Liver (tissue), 9 donors: Measurements from ENCODE around the gene ERC1. TPM values are rescaled to one million over a fixed set of nuclear protein-coding genes. Genes with fewer than 3 reads are reported as not detected.

Experiments used
- DNase-seq: peaks from one replicate; pipeline ENCODE4 v3.0.0-alpha.2; 2017; ENCODE audit warnings: low spot score
- H3K27ac ChIP-seq, 2 donors: one replicate each; pipeline ENCODE4 v1.7.0; 2013; ENCODE audit warnings: inconsistent platforms in 2 of 2, low read length in 2 of 2, control low read depth in 1 of 2, low read depth in 1 of 2, mild to moderate bottlenecking in 1 of 2
- H3K27me3 ChIP-seq, 4 donors: one replicate each; pipeline versions ENCODE4 v1.6.1 to v1.7.0; 2013; ENCODE audit warnings: low read length in 3 of 4, inconsistent platforms in 1 of 4, mild to moderate bottlenecking in 1 of 4, moderate library complexity in 1 of 4; ENCODE audit not compliant: control insufficient read depth in 4 of 4, insufficient read depth in 4 of 4
- H3K36me3 ChIP-seq, 4 donors: one replicate each; pipeline versions ENCODE4 v1.6.1 to v1.7.0; 2013; ENCODE audit warnings: low read length in 3 of 4, mild to moderate bottlenecking in 3 of 4, low read depth in 1 of 4, moderate library complexity in 1 of 4; ENCODE audit not compliant: control insufficient read depth in 4 of 4, insufficient read depth in 3 of 4
- H3K4me1 ChIP-seq, 4 donors: one replicate each; pipeline versions ENCODE4 v1.6.1 to v1.7.0; 2013; ENCODE audit warnings: low read length in 3 of 4, mild to moderate bottlenecking in 3 of 4, moderate library complexity in 1 of 4; ENCODE audit not compliant: control insufficient read depth in 4 of 4, insufficient read depth in 4 of 4
- H3K4me3 ChIP-seq, 3 donors: one replicate each; pipeline versions ENCODE4 v1.6.1 to v1.7.0; 2013; ENCODE audit warnings: low read length in 3 of 3, control low read depth in 1 of 3, low read depth in 1 of 3, mild to moderate bottlenecking in 1 of 3
- H3K9ac ChIP-seq, 2 donors: one replicate each; pipeline ENCODE4 v1.7.0; 2013; ENCODE audit warnings: low read length in 2 of 2, mild to moderate bottlenecking in 2 of 2, moderate library complexity in 2 of 2, control low read depth in 1 of 2, low read depth in 1 of 2
- H3K9me3 ChIP-seq, 4 donors: one replicate each; pipeline versions ENCODE4 v1.6.1 to v1.7.0; 2013; ENCODE audit warnings: low read length in 3 of 4; ENCODE audit not compliant: control insufficient read depth in 4 of 4
- CTCF ChIP-seq: fragments of 150-350 bp; IDR thresholded peaks from 2 replicates; pipeline ENCODE4 v1.5.1; 2017; ENCODE audit warnings: improper control_type of control experiment, low read depth, low read length; ENCODE audit not compliant: missing input control
- FOXA2 ChIP-seq: IDR thresholded peaks from 2 replicates; pipeline ENCODE4 v1.6.1; 2016; ENCODE audit warnings: antibody characterized with exemption
- GABPA ChIP-seq, 2 donors: IDR thresholded peaks in 1 of 2; conservative IDR thresholded peaks in 1 of 2; 2 replicates each; pipeline ENCODE4 v1.6.1; 2016; ENCODE audit warnings: antibody characterized with exemption in 2 of 2, mild to moderate bottlenecking in 1 of 2, moderate library complexity in 1 of 2
- HNF4A ChIP-seq, 2 donors: conservative IDR thresholded peaks; 2 replicates each; pipeline ENCODE4 v1.6.1; 2016; ENCODE audit warnings: antibody characterized with exemption in 2 of 2, mild to moderate bottlenecking in 2 of 2
- HNF4G ChIP-seq: IDR thresholded peaks from 2 replicates; pipeline ENCODE4 v1.6.1; 2016; ENCODE audit warnings: antibody characterized with exemption
- JUND ChIP-seq, 2 donors: IDR thresholded peaks; 2 replicates each; pipeline ENCODE4 v1.6.1; 2016; ENCODE audit warnings: antibody characterized with exemption in 2 of 2
- NR2F2 ChIP-seq: IDR thresholded peaks from 2 replicates; pipeline ENCODE4 v1.6.1; 2016; ENCODE audit warnings: antibody characterized with exemption
- RAD21 ChIP-seq, 2 donors: IDR thresholded peaks; 2 replicates each; pipeline ENCODE4 v1.6.1; 2016; ENCODE audit warnings: antibody characterized with exemption in 2 of 2, mild to moderate bottlenecking in 2 of 2
- REST ChIP-seq: IDR thresholded peaks from 2 replicates; pipeline ENCODE4 v1.6.1; 2016; ENCODE audit warnings: antibody characterized with exemption, mild to moderate bottlenecking
- RXRA ChIP-seq, 2 donors: IDR thresholded peaks; 2 replicates each; pipeline ENCODE4 v1.6.1; 2017 to 2018; ENCODE audit warnings: antibody characterized with exemption in 2 of 2, mild to moderate bottlenecking in 1 of 2
- TAF1 ChIP-seq: conservative IDR thresholded peaks from 2 replicates; pipeline ENCODE4 v1.6.1; 2016; ENCODE audit warnings: antibody characterized with exemption, mild to moderate bottlenecking
- YY1 ChIP-seq: IDR thresholded peaks from 2 replicates; pipeline ENCODE4 v1.6.1; 2016; ENCODE audit warnings: antibody characterized with exemption, mild to moderate bottlenecking
- WGBS: extraction: QIAGEN DNeasy Blood & Tissue Kit; methylation state at CpG from one replicate; pipeline ENCODE4 v1.1.7; 2013; 5-methylcytosine and 5-hydroxymethylcytosine counted together
- polyA plus RNA-seq, 2 donors: library from polyadenylated mRNA; stranded (reverse) in 1 of 2; unstranded in 1 of 2; fragments of 200-250 nt in 1 of 2; fragments of >200 nt in 1 of 2; fragmentation: Nextera tagmentation in 1 of 2; extraction: Ambion mirVana in 1 of 2; gene quantifications; one replicate each; pipeline versions ENCODE4 v1.2.1 to v1.2.3, GENCODE V29; 2013 to 2015
- total RNA-seq, 2 donors: library from RNA; depleted of rRNA; stranded (reverse); fragments of >200 nt; gene quantifications; one replicate each; pipeline ENCODE4 v1.2.3, GENCODE V29; 2014
- TF ChIP-seq, protein P1 (sequence below): IDR thresholded peaks from 2 replicates; pipeline ENCODE4 v1.6.1; 2016; ENCODE audit warnings: antibody characterized with exemption
- TF ChIP-seq, protein P2 (sequence below): IDR thresholded peaks from 2 replicates; pipeline ENCODE4 v1.6.1; 2016; ENCODE audit warnings: antibody characterized with exemption
- TF ChIP-seq, protein P3 (sequence below): IDR thresholded peaks from 2 replicates; pipeline ENCODE4 v1.6.1; 2016; ENCODE audit warnings: antibody characterized with exemption
- donor health status: healthy.
- donor health status: healthy.
- donor health status: healthy.
- donor health status: healthy.
- donor health status: healthy.

The ERC1 gene
- total and polyA plus RNA-seq, 4 donors = 6.2 to 50.2 (median 10.3) TPM

DNA sequence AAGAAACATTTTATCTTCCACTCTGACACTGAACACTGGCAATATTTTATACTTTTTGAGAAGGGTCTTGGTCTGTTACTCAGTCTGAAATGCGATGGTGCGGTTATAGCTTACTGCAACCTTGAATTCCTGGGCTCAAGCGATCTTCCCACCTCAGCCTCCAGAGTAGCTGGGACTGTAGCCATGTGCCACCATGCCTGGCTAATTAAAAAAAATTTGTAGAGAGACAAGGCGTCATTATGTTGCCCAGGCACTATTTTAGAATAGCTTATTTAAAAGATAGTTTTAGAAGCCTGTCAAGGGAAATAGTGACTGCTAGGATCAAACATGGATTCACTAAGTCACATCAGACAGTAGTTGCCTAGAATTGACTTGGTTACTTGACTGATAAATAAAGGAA lies 5.9 kb downstream of the ERC1 start (continued):
- TF ChIP-seq, protein P1, sequence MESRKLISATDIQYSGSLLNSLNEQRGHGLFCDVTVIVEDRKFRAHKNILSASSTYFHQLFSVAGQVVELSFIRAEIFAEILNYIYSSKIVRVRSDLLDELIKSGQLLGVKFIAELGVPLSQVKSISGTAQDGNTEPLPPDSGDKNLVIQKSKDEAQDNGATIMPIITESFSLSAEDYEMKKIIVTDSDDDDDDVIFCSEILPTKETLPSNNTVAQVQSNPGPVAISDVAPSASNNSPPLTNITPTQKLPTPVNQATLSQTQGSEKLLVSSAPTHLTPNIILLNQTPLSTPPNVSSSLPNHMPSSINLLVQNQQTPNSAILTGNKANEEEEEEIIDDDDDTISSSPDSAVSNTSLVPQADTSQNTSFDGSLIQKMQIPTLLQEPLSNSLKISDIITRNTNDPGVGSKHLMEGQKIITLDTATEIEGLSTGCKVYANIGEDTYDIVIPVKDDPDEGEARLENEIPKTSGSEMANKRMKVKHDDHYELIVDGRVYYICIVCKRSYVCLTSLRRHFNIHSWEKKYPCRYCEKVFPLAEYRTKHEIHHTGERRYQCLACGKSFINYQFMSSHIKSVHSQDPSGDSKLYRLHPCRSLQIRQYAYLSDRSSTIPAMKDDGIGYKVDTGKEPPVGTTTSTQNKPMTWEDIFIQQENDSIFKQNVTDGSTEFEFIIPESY = no peak
- TF ChIP-seq NR2F2 = no peak
- TF ChIP-seq, protein P2, sequence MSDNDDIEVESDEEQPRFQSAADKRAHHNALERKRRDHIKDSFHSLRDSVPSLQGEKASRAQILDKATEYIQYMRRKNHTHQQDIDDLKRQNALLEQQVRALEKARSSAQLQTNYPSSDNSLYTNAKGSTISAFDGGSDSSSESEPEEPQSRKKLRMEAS = no peak
- TF ChIP-seq YY1 = no peak
- no peak for TF ChIP-seq HNF4A (conservative IDR thresholded peaks at IDR 0.05)
- no peak for TF ChIP-seq GABPA (IDR thresholded peaks at IDR 0.05 in 1 of 2, conservative IDR thresholded peaks at IDR 0.05 in 1 of 2)
- no peak for TF ChIP-seq HNF4G

- Histone ChIP-seq H3K9me3 (no peaks in the 10 kb centered on the region), H3K4me3 (no peak overlapping the region), H3K27ac (no peak overlapping the region), H3K9ac (no peak overlapping the region), H3K36me3 (no peaks in the 10 kb centered on the region), H3K4me1 (peaks cover 0 to 7% (median 4%) of the 10 kb centered on the region in 4 donors), H3K27me3 (no peaks in the 10 kb centered on the region)
- TF ChIP-seq GABPA (IDR thresholded peaks at IDR 0.05 in 1 of 2, conservative IDR thresholded peaks at IDR 0.05 in 1 of 2) (no peak), TAF1 (no peak), CTCF (no peak), REST (no peak), HNF4A (conservative IDR thresholded peaks at IDR 0.05) (no peak), YY1 (no peak), FOXA2 (no peak), JUND (IDR thresholded peaks at IDR 0.05) (no peak), NR2F2 (no peak), RAD21 (IDR thresholded peaks at IDR 0.05) (no peak), RXRA (IDR thresholded peaks at IDR 0.05) (no peak)
- TF ChIP-seq, protein P2 = no peak
- TF ChIP-seq, protein P1 = no peak
- TF ChIP-seq, protein P3, sequence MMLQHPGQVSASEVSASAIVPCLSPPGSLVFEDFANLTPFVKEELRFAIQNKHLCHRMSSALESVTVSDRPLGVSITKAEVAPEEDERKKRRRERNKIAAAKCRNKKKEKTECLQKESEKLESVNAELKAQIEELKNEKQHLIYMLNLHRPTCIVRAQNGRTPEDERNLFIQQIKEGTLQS = no peak
- WGBS = 97% methylated on average over 1 of the region's 1 CpG
- DNase-seq = no peak
Observed at GRCh38 chr12:997505-997904, 6.5 kb downstream of the ERC1 start.
